G401.6 (cell line): Measurements from ENCODE around the gene STK32B.
"Not testable (repeated sequence)": the region's sequence is repeated elsewhere in the genome, so short reads cannot be mapped to it uniquely, and the experiment has no call there.

ENCODE experiments used
- FAIRE-seq: peaks from 2 replicates; lab custom pipeline; 2012; peaks lifted over from hg19 to GRCh38; lab: Jason Lieb, UNC

The STK32B gene

GRCh38 chr4:5030927-5031326 lies 20.4 kb upstream of the STK32B start:
- FAIRE-seq = no peak

DNA sequence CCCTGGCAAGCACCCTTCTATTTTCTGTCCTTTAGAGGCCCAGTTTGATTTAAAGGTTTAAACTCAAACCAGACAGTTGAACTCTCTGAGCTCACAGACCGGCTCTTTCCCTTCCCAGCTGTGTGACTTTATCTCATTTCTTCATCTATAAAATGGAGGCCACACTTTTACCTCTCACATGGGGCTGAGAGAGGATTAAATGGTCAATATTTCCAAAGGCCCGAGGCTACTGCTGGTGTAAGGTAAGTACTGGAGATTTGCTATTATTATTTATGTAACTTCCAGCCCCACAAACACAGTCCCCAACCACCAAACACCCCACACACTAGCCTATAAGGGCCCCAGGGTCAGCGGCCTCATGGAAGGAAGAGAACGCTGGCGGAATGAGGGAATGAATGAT lies 18.5 kb upstream of the STK32B start:
- no peak for FAIRE-seq

DNA sequence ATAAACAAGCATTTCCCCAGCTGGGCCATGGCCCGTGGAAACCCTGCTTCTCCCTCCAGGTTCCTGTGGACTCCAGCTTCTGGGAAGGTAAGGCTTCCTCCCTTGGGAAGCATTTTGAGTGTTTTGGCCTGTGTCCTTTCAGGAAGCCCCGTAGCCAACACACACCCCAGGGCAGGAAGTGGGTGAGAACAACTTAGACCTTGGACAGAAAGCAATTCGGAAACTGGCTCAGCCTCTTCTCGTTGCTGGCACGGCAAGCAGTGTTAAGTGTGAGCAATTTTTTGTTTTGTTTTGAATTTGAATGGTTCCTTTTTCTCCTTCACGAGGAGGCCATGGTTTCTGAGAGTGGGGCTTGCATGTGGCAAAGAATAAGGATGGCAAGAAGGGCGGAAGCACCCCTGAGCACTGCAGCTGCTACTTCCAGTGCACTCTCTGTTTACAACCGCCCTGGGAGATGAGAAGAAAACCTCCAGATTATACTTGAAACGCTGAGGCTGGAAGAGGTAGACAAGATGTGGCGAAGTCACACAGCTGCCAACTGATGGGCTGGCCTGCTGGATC lies 17.9 kb upstream of the STK32B start:
- FAIRE-seq = no peak

DNA sequence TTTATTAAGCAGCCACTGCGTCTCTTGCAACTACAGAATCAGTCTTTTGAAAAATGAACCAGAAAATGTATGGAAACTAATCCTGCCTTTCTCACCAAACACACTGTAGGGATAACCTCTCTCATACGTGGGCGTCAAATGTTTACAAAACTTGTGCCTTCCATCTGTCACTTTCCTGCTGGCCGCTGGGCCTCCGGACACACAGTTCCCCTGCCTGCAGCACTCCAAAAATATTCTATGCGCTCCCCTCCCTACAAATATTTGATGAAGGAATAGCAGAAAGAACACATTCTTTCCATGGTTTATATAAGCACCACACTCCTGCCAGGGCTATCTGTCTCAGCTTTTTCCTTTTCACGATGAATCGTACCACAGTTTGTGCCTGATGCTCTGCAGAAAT lies 17.1 kb upstream of the STK32B start:
- FAIRE-seq = no peak

DNA sequence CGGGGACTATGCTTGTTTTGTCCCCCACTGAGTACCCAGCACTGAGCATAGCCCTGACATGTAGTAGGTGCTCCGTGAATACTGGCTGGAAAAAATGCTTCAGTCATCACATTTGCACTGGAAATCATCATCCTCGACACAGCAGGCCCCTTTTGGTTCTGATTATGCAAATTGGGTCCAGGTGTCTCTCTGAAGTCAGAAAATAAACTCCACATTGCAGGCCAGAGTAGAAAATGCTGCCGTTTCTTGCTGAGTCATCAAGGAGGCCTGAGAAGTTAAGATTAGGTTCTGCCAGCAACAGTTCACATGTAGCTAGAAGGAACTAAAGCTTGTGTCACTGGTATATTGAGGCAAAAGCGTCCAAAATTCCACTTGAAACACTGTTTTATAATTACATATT lies 15.0 kb upstream of the STK32B start:
- FAIRE-seq = no peak

GRCh38 chr4:5037553-5038551 lies 13.4 kb upstream of the STK32B start:
- no peak for FAIRE-seq

GRCh38 chr4:5039800-5040199 lies 11.5 kb upstream of the STK32B start:
- no peak for FAIRE-seq

DNA sequence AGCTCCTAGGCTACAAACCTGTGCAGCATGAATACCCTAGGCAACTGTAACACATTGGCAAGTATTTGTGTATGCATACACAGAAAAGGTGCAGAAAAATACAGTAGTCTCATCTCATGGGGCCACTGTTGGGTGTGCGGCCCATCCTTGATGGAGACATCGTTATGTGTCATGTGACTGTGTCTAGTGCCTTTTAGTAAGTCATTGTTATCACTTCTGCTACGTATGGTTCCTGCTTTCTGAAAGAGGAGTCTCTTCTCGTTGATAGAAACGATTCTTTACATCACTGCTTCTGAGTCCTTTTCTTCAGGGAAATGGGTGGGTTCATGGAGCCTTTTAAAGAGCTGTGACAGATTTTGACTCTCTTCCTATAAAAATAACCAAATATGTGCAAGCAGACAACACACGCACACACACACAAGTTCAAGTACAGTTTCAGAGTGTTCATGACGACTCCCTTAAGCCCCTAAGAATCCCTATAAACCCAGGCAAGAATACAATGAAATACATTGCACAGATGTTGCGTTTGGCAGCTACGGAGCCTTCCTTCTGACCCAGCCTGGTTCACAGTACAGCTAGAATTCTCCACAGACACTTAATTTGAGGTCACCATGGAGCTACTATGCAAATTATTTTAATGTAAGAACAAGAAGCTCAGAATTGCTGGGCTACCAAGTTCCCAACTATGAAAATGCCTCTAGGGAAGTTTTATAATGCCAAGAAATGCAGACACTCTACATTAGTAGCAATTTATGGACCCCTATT lies 10.2 kb upstream of the STK32B start:
- FAIRE-seq = no peak

DNA sequence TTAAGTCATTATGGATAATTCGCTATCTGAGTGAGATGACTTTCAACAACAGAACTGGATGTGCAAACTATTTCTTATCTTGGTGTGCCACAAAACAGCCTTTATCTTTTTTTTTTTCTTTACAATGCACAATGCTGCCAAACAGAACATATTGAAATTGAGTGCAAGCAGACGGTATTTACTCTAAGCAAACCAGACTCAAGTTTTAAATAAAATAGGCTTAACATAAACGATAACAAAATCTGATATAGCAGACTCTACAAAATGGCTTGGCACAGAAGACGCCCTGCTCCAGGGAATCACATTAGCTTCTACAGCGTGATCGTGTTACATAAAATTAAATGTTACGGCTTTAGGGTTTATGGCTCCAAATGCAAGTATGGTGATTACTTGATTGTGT lies 9.6 kb upstream of the STK32B start:
- FAIRE-seq = no peak

GRCh38 chr4:5043579-5043978 lies 7.7 kb upstream of the STK32B start:
- no peak for FAIRE-seq

DNA sequence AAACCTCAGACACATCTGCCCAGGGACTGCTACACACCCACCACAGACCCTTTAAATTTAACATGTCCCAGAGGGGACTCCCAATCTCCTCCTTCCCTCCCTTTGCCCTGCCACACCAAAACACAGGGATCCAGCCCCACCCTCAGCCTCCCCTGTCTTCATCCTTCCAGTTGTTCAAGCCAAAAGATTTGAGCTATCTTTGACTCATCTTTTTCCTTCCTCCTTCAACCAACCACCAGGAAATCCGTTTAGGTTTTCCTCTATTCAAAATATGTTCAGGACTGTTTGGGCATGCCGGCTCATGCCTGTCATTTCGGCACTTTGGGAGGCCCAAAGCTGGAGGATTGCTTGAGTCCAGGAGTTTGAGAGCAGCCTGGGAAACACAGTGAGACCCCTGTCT lies 6.9 kb upstream of the STK32B start:
- no peak for FAIRE-seq

DNA sequence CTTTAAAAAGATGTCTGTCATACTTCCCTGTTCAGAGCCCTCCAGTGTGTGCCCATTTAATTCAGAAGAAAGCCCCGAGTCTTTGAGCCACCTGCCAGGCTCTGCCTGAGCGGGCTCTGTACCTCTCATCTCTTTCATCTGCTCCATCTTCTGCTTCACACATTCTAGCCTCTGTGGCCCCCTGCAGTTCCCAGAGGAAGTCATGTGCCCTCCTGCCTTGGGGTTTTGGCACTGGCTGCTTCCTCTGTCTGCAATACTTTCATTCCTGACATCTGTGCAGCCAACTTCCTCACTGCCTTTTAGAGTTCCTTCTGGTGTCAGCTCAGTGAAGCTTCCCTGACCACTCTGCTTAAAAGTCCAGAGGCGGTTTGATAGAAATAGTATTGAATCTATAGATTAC lies 6.2 kb upstream of the STK32B start:
- no peak for FAIRE-seq

GRCh38 chr4:5048721-5049120 lies 2.6 kb upstream of the STK32B start:
- FAIRE-seq = no peak

DNA sequence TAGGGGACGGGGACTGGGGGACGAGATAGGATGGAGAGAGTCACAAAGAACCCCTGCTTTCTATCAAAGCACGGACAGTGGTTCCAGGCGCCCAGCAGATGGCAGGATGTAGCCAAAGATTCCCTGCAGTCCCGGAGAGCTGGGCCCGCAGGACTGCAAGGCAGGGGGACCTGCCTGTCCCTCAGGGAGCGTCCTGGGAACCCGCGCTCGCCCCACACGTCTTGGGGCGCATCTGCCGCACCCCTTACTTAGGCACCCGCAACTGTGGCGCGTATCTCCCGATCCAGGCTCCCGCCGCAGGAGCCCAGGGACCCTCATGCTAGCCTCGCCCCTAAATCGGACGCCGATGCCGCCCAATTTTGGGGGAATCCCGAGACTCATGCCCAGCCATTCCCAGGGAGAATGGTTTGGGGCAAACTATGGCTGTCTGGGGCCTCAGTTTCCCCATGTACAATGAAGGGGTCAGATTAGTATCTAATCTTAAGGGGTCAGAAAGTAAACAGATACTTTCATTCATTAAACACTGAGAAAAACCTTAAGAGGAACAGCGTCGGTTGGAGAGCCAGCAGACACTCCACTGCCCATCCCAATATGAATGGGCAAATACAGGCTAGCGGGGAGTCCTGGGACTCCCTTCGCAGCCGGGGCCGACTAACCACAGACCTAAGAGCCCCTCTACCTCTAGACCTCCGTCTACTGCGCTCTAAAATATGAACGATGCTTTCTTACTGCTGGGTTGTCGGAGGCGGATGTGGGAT lies 581 bp upstream of the STK32B start:
- no peak for FAIRE-seq

GRCh38 chr4:5052204-5052702 lies 973 bp downstream of the STK32B start:
- FAIRE-seq = no peak

DNA sequence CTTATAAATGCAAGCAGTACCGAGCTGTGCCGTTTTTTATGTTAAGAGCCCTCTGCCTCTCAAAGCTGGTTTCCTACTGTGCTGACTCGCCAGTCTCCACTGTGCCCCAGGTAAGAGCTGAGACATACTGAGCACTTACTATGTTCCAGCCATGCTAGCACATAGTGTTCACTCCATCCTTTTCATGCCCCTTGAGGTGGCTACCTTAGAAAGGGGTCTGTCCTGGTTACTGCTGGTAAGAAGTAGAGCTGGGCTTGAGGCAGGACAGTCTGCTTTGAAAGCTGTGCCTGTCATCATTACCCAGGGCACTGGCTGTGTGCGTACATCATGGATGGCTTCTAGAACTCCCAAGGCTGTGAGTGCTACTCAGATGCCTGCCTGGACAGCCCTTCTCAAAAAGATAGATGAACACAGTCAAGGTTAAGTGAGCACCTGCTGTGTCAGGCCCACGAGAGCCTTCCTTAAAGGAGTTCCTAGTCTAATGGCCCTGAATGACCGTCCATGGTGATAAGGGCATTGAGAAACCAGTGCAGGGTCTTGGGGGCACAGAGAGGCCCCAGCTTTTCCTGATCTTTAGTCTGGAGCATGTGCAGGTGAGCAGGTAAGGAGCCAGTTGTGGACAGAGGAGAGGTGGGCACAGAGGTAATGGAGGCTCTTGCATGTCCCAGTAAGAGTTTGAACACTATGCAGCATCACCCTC lies 1.6 kb downstream of the STK32B start:
- FAIRE-seq = no peak

- no peak for FAIRE-seq
These were observed 3.3 kb downstream of the STK32B start for GRCh38 chr4:5054532-5054931.

DNA sequence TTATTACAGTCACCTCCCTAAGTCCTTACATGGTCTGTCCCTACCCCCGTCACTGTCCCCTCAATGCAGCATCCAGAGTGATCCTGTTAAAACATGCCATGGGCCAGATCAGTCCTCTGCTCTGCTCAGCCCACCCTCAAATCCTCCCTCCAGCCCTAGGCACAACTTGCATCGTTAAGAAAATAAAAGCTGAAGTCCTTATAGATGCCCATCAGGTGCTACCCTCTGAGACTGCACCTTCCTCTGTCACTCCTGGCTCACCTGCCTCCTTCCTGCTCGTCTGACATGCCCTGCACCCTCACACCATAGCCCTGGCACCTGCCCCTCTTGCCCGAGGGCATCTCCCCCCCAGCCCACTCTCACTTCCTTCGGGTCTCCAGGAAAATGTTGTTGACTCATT lies 4.1 kb downstream of the STK32B start:
- FAIRE-seq = no peak

DNA sequence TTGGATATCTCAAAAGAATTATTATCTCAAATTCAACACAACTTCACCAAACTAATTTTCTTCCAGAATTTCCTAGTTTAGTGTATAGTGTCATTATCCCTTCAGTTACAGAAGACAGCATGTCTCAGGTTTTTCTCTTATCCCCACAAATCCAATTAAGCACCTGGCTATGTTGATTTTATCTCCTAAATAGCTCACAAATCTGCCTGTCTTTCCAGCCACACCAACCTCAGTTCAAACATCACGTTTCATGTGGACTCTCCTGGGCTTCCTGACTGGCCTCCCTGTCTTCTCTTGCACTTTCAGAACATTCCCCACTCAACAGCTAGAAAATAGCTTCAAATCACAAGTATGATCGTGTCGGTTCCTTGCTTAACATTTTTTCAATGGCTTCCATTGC lies 14.8 kb downstream of the STK32B start:
- FAIRE-seq = no peak

DNA sequence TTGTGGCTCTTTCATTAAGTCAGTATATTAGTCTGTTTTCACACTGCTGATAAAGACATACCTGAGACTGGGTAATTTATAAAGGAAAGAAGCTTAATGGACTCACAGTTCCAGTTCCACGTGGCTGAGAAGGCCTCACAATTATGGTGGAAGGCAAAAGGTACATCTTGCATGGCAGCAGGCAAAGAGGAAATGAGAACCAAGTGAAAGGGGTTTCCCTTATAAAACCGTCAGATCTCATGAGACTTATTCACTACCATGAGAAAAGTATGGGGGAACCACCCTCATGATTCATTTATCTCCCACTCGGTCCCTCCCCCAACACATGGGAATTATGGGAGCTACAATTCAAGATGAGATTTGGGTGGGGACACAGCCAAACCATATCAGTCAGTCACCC lies 15.7 kb downstream of the STK32B start:
- not testable (repeated sequence) for FAIRE-seq

DNA sequence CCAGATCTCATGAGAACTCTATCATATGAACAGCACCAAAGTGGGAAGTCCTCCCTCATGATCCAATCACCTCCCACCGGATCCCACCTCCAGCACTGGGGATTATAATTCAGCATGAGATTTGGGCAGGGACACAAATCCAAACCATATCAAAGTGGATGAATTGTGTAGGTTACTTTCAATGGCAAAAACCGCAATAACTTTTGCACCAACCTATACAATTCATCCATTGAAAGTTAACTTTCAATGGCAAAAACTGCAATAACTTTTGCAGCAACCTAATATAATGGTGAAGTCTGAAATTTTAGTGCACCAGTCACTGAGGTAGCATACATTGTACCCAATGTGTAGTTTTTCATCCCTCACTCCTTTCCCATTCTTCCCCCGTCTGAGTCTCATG lies 16.6 kb downstream of the STK32B start:
- no peak for FAIRE-seq

DNA sequence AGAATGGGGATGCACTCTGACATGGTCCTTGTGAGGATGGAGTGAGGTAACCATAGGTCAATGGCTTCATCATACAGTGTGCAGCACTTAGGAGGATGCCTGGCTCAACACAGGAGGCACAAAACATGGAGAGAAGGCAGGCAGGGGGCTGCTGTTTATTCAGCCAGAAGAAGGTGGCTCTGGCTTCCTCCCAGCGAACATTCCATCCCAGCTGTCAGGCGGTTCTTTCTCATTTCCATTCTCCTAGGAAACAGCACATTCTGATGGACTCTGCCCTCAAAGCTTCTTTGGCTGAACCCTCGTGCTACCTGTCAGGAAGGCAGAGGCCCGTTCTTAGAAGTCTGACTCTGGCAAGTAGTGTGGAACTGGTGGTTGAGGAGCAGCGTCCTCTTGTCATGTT lies 18.6 kb downstream of the STK32B start:
- FAIRE-seq = no peak
